Subcutaneous adipose tissue (tissue), 4 donors: Measurements from ENCODE around the gene DYRK2. TPM values are rescaled to one million over a fixed set of nuclear protein-coding genes. Genes with fewer than 3 reads are reported as not detected.

Experiments used
- total RNA-seq, 4 donors: library from RNA; depleted of rRNA; stranded (reverse); fragments of >200 nt; gene quantifications; one replicate each; pipeline ENCODE4 v1.1.0, GENCODE V29; 2016
- TF ChIP-seq, protein P1 (sequence below): fragments of 450-650 bp; IDR thresholded peaks from one replicate; pipeline ENCODE4 v1.5.1; 2016; ENCODE audit warnings: low read depth, mild to moderate bottlenecking, control low read depth, antibody characterized with exemption, moderate library complexity

The DYRK2 gene
- 10 to 100 TPM; 12.1 to 21.6 (median 16.6) TPM for total RNA-seq

DNA sequence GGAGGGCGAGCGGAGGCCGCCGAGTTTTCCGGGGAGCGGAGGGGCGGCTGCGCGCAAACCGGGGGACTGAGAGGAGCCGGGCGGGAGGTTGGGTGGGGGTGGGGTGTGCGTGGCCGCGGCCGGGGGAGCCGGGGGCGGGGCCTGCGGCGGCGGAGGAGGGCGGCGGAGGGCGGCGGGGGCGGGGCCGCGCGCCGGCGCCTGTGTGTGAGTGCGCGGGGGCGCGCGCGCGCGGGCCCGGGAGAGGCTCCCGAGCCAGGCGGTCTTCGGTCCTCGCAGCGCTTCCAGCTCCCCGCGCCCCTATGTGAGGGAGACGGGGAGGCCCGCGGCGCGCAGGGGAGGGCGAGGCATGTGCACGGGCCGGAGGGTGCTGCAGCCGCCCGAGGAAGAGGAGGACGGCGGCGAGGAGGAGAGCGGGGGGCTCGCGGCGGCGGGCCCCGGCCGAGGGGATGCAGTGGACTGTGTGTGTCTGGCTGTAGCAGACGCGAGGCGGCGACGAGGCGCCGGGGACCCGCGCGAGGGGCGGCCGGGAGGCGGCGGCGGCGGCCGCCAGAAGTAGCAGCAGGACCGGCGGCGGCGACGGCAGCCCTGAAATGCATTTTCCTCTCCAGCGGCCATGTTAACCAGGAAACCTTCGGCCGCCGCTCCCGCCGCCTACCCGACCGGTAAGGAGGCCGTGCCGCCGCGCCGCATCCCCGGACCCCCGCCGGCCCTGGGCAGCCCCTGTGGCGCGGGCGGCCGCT, at the start of gene DYRK2:
Gene DYRK2, plus strand, starts transcription at position 225 of the 740 bp plus-strand sequence. Its CDS starts 389 bp downstream, at position 614.
- TF ChIP-seq, protein P1, sequence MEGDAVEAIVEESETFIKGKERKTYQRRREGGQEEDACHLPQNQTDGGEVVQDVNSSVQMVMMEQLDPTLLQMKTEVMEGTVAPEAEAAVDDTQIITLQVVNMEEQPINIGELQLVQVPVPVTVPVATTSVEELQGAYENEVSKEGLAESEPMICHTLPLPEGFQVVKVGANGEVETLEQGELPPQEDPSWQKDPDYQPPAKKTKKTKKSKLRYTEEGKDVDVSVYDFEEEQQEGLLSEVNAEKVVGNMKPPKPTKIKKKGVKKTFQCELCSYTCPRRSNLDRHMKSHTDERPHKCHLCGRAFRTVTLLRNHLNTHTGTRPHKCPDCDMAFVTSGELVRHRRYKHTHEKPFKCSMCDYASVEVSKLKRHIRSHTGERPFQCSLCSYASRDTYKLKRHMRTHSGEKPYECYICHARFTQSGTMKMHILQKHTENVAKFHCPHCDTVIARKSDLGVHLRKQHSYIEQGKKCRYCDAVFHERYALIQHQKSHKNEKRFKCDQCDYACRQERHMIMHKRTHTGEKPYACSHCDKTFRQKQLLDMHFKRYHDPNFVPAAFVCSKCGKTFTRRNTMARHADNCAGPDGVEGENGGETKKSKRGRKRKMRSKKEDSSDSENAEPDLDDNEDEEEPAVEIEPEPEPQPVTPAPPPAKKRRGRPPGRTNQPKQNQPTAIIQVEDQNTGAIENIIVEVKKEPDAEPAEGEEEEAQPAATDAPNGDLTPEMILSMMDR, result no peak

DNA sequence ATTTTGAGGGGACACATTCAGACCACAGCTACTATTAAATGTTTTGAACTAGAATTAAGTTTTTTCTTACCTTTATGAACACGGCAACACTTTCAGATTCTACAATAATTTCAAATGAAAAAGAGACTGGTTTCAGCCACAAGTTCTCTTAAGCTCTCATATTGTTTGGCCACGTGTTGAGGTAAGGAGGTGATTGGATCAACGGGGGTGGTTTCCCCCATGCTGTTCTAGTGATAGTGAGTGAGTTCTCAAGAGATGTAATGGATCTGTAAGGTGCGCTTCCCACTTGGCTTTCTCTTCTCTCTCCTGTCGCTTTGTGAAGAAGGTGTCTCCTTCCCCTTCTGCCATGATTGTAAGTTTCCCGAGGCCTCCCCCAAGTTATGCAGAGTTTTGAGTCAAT, 48.9 kb upstream of the DYRK2 start:
- TF ChIP-seq, protein P1, result no peak

GRCh38 chr12:67601126-67601525, 47.4 kb upstream of the DYRK2 start:
- TF ChIP-seq, protein P1, result no peak

DNA sequence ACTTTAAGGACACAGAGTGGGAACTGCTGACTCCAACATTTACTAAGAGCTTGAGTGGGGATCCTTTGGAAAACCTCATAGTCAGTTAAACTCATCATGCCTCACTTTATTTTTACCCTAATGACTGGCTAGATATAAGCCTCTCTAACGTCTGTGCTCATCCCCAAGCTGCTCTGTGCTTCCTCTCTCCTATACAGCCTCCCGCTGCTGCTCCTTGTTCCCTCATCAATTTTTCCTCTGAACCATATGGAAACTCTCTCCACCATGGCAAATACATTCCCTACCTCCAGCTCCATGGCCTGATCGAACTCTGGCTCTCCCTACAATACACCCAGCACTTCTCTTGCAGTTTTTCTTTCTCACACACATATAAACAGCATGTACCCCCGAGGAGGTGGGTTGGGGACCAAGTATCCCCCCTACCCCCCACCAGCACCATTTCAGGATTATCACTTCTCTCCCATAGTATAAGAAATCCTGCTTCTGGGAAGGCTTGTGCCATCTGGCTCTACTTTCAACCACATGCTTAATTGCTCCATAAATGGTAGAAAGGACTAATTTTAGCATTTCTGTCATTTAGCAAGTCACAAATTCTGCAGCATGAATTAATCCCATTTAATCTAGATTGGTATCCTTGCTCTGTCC, 39.2 kb upstream of the DYRK2 start:
- TF ChIP-seq, protein P1, result no peak

DNA sequence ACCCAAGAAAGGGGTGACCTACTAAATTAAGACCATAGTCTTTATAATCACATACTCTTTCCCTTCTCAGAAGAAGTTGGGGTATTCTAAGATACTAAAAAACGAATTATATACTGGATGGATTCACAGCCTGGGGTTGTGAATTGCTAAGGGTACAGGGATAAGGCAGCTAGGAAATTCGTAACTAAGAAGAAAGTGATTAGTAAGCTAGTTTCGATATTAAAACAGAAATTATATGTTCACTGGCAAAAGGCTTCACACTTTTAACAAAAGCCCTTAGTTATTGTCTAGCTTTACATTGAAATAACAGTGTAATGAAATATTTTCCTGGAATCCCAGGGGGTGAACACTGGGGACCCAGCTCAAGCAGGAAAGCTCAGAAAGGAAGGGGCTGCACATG, 35.5 kb upstream of the DYRK2 start:
- TF ChIP-seq, protein P1, result no peak

DNA sequence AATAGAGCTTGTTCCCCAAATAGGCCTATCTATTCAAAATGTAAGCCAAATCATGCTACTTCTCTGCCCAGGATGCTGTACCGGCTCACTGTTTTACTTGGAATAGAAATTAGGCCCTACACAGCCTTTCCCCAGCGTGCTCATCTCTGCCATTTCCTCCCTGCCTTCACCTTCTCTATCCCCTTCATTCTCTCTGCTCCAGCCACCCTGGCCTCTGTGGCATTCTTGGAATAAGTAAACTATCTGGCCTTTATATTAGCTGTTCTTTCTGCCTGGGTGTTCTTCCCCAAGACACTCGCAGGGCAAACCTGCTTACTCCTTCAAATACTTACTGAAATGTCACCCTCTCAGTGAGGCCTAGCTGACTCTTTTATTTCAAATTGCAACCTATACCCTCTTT, 30.9 kb upstream of the DYRK2 start:
- TF ChIP-seq, protein P1, result no peak

GRCh38 chr12:67618303-67618702, 30.2 kb upstream of the DYRK2 start:
- TF ChIP-seq, protein P1, result no peak
